CD1c-positive myeloid dendritic cell (primary cell): Measurements from ENCODE around the gene ADGRL3.
"Not testable (repeated sequence)": the region's sequence is repeated elsewhere in the genome, so short reads cannot be mapped to it uniquely, and the experiment has no call there.

Experiments used
- DNase-seq: peaks from one replicate; pipeline ENCODE4 v3.0.0-alpha.2; 2016; ENCODE audit errors: extremely low spot score

The ADGRL3 gene

GRCh38 chr4:61493470-61493869, 293.3 kb downstream of the ADGRL3 start:
- no peak for DNase-seq

GRCh38 chr4:61500883-61501282, 300.8 kb downstream of the ADGRL3 start:
- no peak for DNase-seq

- DNase-seq: no peak
Observed at GRCh38 chr4:61501812-61502211, 301.7 kb downstream of the ADGRL3 start.

- DNase-seq: no peak
Observed at GRCh38 chr4:61505773-61506685, 305.9 kb downstream of the ADGRL3 start.

- no peak for DNase-seq
Observed at GRCh38 chr4:61507091-61507490, 307.0 kb downstream of the ADGRL3 start.

GRCh38 chr4:61509721-61510241, 309.7 kb downstream of the ADGRL3 start:
- DNase-seq: not testable (repeated sequence)

- no peak for DNase-seq
Observed at GRCh38 chr4:61511716-61512488, 311.8 kb downstream of the ADGRL3 start.

- no peak for DNase-seq
Observed at GRCh38 chr4:61514991-61515390, 314.9 kb downstream of the ADGRL3 start.

GRCh38 chr4:61517144-61517543, 317.0 kb downstream of the ADGRL3 start:
- no peak for DNase-seq

- no peak for DNase-seq
Observed at GRCh38 chr4:61520166-61520565, 320.0 kb downstream of the ADGRL3 start.

- DNase-seq: no peak
Observed at GRCh38 chr4:61520681-61521160, 320.6 kb downstream of the ADGRL3 start.

- DNase-seq: no peak
Observed at GRCh38 chr4:61521451-61521850, 321.3 kb downstream of the ADGRL3 start.

GRCh38 chr4:61522312-61522711, 322.2 kb downstream of the ADGRL3 start:
- DNase-seq: no peak

- no peak for DNase-seq
Observed at GRCh38 chr4:61527888-61528287, 327.8 kb downstream of the ADGRL3 start.

GRCh38 chr4:61528595-61528994, 328.5 kb downstream of the ADGRL3 start:
- DNase-seq: no peak

GRCh38 chr4:61531188-61531587, 331.1 kb downstream of the ADGRL3 start:
- no peak for DNase-seq

- no peak for DNase-seq
Observed at GRCh38 chr4:61532336-61533000, 332.3 kb downstream of the ADGRL3 start.

- DNase-seq: no peak
Observed at GRCh38 chr4:61533140-61533539, 333.0 kb downstream of the ADGRL3 start.

GRCh38 chr4:61540944-61541343, 340.8 kb downstream of the ADGRL3 start:
- DNase-seq: peak; percentile 10

GRCh38 chr4:61541459-61541858, 341.3 kb downstream of the ADGRL3 start:
- no peak for DNase-seq

- DNase-seq: no peak
Observed at GRCh38 chr4:61543976-61544375, 343.9 kb downstream of the ADGRL3 start.
